Left forelimb (tissue), 1 donor: Measurements from ENCODE around the gene PMM2.
"Not testable (repeated sequence)": the region's sequence is repeated elsewhere in the genome, so short reads cannot be mapped to it uniquely, and the experiment has no call there.

Experiments
- DNase-seq: peaks from one replicate; pipeline ENCODE4 v3.0.0-alpha.2; 2018; ENCODE audit warnings: low spot score

Gene PMM2

GRCh38 chr16:8867216-8867931 is 69.7 kb downstream of the PMM2 start:
- no peak for DNase-seq

GRCh38 chr16:8867932-8868415 is 70.3 kb downstream of the PMM2 start:
- DNase-seq: no peak

GRCh38 chr16:8868416-8869211 is 71.0 kb downstream of the PMM2 start, which contains the start of gene CARHSP1:
Gene CARHSP1, minus strand, starts transcription at chr16:8869006. Its CDS starts 9,678 bp downstream, at chr16:8859328.
- peak; percentile 96 for DNase-seq

- no peak for DNase-seq
These were observed 71.8 kb downstream of the PMM2 start for GRCh38 chr16:8869212-8869987.

- not testable (repeated sequence) for DNase-seq
These were observed 72.3 kb downstream of the PMM2 start for GRCh38 chr16:8869988-8870241.

GRCh38 chr16:8872071-8872470 is 74.4 kb downstream of the PMM2 start:
- DNase-seq: no peak

GRCh38 chr16:8872967-8873865 is 75.6 kb downstream of the PMM2 start:
- DNase-seq: no peak

GRCh38 chr16:8873866-8874195 is 76.2 kb downstream of the PMM2 start:
- not testable (repeated sequence) for DNase-seq

GRCh38 chr16:8874388-8874787 is 76.7 kb downstream of the PMM2 start:
- DNase-seq: no peak

- DNase-seq: not testable (repeated sequence)
These were observed 77.7 kb downstream of the PMM2 start for GRCh38 chr16:8875317-8875716.

GRCh38 chr16:8877894-8878522 is 80.4 kb downstream of the PMM2 start:
- DNase-seq: no peak

GRCh38 chr16:8878523-8878911 is 80.9 kb downstream of the PMM2 start:
- DNase-seq: no peak

- no peak for DNase-seq
These were observed 83.3 kb downstream of the PMM2 start for GRCh38 chr16:8880839-8881510.

GRCh38 chr16:8882041-8882617 is 84.5 kb downstream of the PMM2 start, which contains the start of gene LITAFD:
Gene LITAFD, plus strand, starts transcription at chr16:8882351. Its CDS starts 2,005 bp downstream, at chr16:8884356.
- no peak for DNase-seq

- DNase-seq: no peak
These were observed 85.2 kb downstream of the PMM2 start for GRCh38 chr16:8882725-8883377.

- DNase-seq: no peak
These were observed 88.3 kb downstream of the PMM2 start for GRCh38 chr16:8885674-8886592.

GRCh38 chr16:8886593-8887430 is 89.2 kb downstream of the PMM2 start:
- peak; percentile 52 for DNase-seq

- no peak for DNase-seq
These were observed 89.8 kb downstream of the PMM2 start for GRCh38 chr16:8887431-8887765.
